HG03103 (cell line): ENCODE measurements around the gene ANKRD36.
"Not testable (repeated sequence)": the region's sequence is repeated elsewhere in the genome, so short reads cannot be mapped to it uniquely, and the experiment has no call there.

ENCODE experiments used
- ATAC-seq: cut with Tn5 transposase; IDR thresholded peaks from one replicate; pipeline ENCODE4 v1.9.1; 2021; ENCODE audit warnings: low read depth; ENCODE audit not compliant: unreplicated experiment

Gene ANKRD36

DNA sequence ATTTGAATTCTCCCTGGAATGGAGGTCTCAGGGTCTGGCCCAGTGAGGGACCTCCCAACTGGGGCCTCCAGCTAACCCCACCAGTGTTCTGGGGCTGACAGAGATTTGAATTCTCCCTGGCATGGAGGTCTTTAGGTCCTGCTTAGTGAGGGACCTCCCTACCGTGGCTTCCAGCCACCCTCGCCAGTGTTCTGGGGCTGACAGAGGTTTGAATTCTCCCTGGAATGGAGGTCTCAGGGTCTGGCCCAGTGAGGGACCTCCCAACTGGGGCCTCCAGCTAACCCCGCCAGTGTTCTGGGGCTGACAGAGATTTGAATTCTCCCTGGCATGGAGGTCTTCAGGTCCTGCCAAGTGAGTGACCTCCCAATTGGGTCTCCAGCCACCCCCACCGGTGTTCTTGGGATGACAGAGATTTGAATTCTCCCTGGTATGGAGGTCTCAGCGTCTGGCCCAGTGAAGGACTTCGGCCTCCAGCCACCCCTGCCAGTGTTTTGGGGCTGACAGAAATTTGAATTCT, 155.2 kb downstream of the ANKRD36 start:
- not testable (repeated sequence) for ATAC-seq

DNA sequence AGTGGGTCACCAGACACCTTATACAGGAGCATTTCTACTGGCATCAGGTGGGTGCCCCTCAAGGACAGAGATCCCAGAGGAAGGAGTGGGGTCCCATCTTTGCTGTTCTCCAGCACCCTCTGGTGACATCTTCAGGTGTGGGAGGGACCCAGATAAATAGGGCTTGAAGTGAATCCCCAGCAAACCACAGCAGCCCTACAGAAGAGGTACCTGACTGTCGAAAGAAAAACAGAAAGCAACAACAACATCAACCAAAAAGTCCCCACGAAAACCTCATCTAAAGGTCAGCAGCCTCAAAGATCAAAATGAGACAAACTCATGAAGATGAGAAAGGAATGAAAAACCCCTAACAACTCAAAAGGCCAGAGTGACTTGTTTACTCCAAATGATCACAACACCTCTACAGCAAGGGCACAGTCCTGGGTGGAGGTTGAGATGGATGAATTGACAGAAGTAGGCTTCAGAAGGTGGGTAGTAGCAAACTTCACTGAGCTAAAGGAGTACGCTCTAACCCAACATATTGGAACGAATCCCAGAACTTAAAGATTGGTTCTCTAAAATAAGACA, 163.4 kb downstream of the ANKRD36 start:
- ATAC-seq, result not testable (repeated sequence)

DNA sequence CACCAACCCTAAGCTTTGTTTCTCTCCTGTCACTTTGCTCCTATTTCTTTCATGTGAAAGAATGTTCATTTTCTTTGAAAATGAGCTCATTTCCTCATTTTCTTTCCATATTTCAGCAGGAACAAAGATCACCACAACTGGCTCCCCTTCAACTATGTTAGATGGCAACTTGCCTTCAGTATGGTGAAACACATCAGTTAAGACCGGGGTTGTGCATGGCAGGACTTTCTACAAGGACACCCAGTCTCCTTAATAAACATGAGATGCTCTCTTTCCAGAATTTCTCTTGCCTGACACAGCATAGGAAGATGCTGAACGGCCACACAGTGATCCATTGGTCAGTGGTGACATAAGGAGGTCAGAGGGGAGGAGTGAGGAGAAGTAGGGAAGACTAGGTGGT, 172.2 kb downstream of the ANKRD36 start:
- ATAC-seq, result not testable (repeated sequence)

DNA sequence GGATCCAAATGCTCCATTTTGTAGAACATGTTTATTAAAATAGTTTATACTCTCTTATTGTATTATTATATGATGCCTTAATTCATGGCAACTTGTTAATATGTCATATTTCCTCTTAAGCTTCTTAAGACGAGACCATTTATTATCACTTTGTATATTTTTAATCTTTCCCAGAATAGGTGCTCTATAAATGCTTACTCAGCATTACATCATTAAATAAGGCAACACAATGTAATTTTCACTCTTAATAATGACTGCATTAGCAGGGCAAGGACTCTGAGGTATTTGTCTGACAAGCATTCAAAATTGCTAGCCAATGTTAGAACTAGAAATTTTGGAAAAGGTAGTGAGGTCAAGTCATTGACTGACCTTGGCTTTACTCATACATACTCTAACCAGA, 180.7 kb downstream of the ANKRD36 start:
- not testable (repeated sequence) for ATAC-seq
